NB4 (cell line): Measurements from ENCODE around the gene ZEB2.

Source experiments
- MYC ChIP-seq: IDR thresholded peaks from 2 replicates; pipeline ENCODE4 v1.6.1; 2011; ENCODE audit warnings: low read depth, low read length
- TF ChIP-seq, protein P1 (sequence below): IDR thresholded peaks from one replicate; pipeline ENCODE4 v1.5.1; 2012; ENCODE audit warnings: low read depth, low read length

DNA sequence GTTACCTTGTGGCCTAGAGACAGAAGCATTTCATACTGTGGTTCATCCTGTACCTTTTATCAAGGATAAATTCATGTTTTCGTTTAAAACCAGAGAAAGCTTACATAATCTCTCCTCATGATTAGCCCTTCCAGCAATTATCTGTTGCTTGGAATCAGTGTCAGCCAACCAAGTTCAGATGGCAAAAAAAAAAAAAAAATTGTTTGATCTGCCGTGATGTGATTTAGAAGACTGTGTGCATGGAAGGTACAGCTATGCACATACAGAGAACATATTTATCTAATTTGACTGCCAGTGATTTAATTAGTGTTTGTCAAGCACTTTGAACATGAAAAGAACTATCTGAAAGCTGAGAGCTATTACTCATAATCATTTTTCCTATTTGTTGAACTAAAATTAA lies 180.9 kb downstream of the ZEB2 start:
- TF ChIP-seq, protein P1, sequence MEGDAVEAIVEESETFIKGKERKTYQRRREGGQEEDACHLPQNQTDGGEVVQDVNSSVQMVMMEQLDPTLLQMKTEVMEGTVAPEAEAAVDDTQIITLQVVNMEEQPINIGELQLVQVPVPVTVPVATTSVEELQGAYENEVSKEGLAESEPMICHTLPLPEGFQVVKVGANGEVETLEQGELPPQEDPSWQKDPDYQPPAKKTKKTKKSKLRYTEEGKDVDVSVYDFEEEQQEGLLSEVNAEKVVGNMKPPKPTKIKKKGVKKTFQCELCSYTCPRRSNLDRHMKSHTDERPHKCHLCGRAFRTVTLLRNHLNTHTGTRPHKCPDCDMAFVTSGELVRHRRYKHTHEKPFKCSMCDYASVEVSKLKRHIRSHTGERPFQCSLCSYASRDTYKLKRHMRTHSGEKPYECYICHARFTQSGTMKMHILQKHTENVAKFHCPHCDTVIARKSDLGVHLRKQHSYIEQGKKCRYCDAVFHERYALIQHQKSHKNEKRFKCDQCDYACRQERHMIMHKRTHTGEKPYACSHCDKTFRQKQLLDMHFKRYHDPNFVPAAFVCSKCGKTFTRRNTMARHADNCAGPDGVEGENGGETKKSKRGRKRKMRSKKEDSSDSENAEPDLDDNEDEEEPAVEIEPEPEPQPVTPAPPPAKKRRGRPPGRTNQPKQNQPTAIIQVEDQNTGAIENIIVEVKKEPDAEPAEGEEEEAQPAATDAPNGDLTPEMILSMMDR: no peak
- no peak for TF ChIP-seq MYC
